SH-SY5Y (cell line): Measurements from ENCODE around the gene SVIL.

Source experiments
- GATA2 ChIP-seq: IDR thresholded peaks from 2 replicates; pipeline ENCODE4 v1.6.1; 2011; ENCODE audit warnings: mild to moderate bottlenecking, low read depth, low read length
- GATA3 ChIP-seq: IDR thresholded peaks from 2 replicates; pipeline ENCODE4 v1.6.1; 2011; ENCODE audit warnings: low read depth, mild to moderate bottlenecking, low read length, moderate library complexity

DNA sequence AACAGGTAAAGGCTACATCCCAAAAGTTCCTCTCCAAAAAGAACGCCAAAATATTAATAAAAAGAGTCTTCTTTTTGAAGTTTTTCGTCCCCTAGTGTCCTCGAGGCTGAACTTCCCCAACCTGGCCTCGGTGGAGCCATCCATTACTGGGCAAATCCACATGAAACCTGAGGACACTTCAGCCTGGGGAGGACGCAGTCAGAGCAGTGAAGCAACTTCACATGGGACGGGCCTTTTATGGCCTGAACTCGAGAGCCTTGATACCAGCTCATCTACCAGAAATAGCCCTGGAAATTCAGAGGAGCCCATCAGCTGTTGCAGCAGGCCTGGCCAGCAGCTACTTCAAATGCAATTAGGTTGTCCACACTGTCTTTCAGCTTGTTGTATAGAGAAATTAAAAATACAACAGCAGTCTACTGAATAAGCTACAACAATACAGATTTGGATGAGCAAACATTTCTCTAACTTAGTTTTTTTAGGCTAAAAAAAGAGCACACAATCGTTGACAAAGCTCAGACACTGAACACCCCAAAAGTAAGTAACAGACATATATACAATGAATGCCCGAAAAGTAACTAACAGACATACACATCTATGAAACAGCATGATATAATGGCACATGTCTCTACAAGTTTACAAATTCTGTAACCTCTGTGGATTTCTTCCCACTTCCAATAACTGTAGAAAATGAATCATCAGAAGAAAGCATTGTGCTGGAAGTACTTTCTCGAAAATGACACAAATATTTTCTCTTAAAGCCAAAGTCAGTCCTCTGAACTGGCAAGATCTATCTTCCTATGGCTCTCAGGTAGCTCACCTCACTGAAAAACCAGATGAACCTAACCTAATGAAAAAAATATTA is at the start of gene SVIL:
- no peak for TF ChIP-seq GATA3
- TF ChIP-seq GATA2 = no peak
